Activated gamma-delta T cell (primary cell): ENCODE results near the gene ZSWIM6.

Experiments
- DNase-seq: peaks from one replicate; lab custom pipeline; 2025; lab: John Stamatoyannopoulos, UW

ZSWIM6 gene

GRCh38 chr5:61332851-61333320 is 828 bp downstream of the ZSWIM6 start:
- DNase-seq = peak; percentile 40

GRCh38 chr5:61333321-61333953 is 1.4 kb downstream of the ZSWIM6 start:
- DNase-seq = peak; percentile 22

- no peak for DNase-seq
Observed at GRCh38 chr5:61333954-61334867, 2.2 kb downstream of the ZSWIM6 start.

GRCh38 chr5:61334868-61335615 is 3.0 kb downstream of the ZSWIM6 start:
- no peak for DNase-seq

GRCh38 chr5:61339764-61340163 is 7.7 kb downstream of the ZSWIM6 start:
- DNase-seq = no peak

- no peak for DNase-seq
Observed at GRCh38 chr5:61340775-61341361, 8.8 kb downstream of the ZSWIM6 start.

- no peak for DNase-seq
Observed at GRCh38 chr5:61342071-61342501, 10.0 kb downstream of the ZSWIM6 start.

- no peak for DNase-seq
Observed at GRCh38 chr5:61344187-61344944, 12.3 kb downstream of the ZSWIM6 start.

- no peak for DNase-seq
Observed at GRCh38 chr5:61346511-61346910, 14.5 kb downstream of the ZSWIM6 start.

- no peak for DNase-seq
Observed at GRCh38 chr5:61347080-61347479, 15.0 kb downstream of the ZSWIM6 start.

GRCh38 chr5:61348447-61348846 is 16.4 kb downstream of the ZSWIM6 start:
- no peak for DNase-seq

- DNase-seq = no peak
Observed at GRCh38 chr5:61349935-61350334, 17.9 kb downstream of the ZSWIM6 start.

- DNase-seq = no peak
Observed at GRCh38 chr5:61350535-61350934, 18.5 kb downstream of the ZSWIM6 start.

GRCh38 chr5:61351733-61352132 is 19.7 kb downstream of the ZSWIM6 start:
- no peak for DNase-seq

- DNase-seq = no peak
Observed at GRCh38 chr5:61352180-61352579, 20.1 kb downstream of the ZSWIM6 start.

GRCh38 chr5:61352612-61353156 is 20.6 kb downstream of the ZSWIM6 start:
- DNase-seq = no peak

- no peak for DNase-seq
Observed at GRCh38 chr5:61353293-61353692, 21.2 kb downstream of the ZSWIM6 start.

- DNase-seq = no peak
Observed at GRCh38 chr5:61354199-61354598, 22.1 kb downstream of the ZSWIM6 start.

GRCh38 chr5:61357745-61358144 is 25.7 kb downstream of the ZSWIM6 start:
- DNase-seq = no peak

- no peak for DNase-seq
Observed at GRCh38 chr5:61362796-61363368, 30.8 kb downstream of the ZSWIM6 start.
